ENCODE measurements around the gene GPR158.

GRCh38 chr10:25220156-25220555 is 45.4 kb downstream of the GPR158 start:
- TF ChIP-seq EZH2 (IDR thresholded peaks at IDR 0.05; ENCODE audit: insufficient read depth, poor library complexity, severe bottlenecking) (no peak), EZH2phosphoT487 (IDR thresholded peaks at IDR 0.05; ENCODE audit: insufficient read depth, low read depth) (no peak)

Data from GM23248 (cell line).